Measurements from ENCODE around the gene PCYT2.

Gene PCYT2

DNA sequence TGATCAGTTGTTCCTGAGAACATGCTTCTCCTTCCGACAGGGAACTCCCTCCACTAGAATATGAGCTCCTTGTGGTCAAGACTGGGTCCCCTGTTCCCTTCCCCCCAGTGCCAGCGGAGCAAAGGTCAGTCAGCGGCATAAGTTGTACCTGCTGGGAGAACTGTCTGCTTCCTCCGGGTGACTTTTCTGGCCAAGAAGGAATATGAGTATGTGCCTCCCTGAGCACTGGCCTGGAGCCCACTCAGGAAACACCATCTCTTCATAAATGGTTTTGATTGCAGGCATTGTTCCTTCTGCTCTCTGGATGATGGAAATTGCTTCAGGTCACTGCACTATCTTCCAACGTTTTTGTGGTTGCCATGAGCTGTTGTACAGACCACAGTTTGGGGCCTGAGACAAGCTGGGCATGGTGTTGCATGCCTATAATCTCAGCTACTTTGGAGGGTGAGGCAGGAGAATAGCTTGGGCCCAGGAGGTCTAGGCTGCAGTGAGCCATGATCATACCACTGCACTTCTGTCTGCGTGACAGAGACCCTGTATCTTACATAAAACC lies 48.0 kb downstream of the PCYT2 start:
- DNase-seq (ENCODE audit: low spot score): no peak
- TF ChIP-seq, protein P1, sequence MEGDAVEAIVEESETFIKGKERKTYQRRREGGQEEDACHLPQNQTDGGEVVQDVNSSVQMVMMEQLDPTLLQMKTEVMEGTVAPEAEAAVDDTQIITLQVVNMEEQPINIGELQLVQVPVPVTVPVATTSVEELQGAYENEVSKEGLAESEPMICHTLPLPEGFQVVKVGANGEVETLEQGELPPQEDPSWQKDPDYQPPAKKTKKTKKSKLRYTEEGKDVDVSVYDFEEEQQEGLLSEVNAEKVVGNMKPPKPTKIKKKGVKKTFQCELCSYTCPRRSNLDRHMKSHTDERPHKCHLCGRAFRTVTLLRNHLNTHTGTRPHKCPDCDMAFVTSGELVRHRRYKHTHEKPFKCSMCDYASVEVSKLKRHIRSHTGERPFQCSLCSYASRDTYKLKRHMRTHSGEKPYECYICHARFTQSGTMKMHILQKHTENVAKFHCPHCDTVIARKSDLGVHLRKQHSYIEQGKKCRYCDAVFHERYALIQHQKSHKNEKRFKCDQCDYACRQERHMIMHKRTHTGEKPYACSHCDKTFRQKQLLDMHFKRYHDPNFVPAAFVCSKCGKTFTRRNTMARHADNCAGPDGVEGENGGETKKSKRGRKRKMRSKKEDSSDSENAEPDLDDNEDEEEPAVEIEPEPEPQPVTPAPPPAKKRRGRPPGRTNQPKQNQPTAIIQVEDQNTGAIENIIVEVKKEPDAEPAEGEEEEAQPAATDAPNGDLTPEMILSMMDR (IDR thresholded peaks at IDR 0.05; ENCODE audit: extremely low read depth, missing control alignments): no peak

DNA sequence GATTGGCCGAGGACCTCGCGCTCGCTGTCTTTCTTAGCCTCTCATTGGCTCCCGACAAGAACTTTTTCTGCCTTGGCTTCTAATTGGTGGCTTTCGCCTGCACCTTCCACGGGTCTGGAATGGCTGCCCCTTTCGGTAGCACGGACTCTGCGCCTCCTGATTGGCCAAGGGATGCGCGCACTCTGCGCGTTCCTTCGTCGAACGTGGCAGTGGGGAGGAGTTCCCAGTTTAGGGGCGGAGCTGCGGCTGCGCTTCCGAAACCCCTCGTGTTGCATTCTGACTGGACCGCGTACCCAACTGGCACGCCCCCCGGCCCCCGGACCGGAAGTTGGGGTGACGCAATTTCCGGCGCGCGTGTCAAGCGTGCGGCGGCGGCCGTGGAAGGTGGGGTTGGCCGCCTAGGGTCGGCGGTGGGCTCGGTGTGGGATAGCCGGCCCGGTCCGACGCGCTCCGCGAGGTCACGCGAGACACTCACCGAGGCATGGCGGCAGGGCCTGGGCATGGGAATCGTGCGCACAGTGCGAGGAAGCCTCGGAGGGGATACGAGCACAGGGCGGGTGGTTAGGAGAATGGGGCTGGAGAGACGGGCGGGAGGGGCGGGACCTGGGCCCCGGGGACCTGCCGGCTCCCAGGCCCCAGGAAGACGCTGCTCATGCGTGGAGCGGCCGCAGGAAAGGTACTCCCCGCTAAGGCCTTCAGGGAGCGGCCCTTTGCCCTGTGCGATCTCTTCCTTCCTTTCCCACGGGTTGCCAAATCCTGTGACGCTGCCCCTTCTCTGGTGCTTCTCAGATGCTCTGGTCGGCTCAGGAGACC lies 50.2 kb downstream of the PCYT2 start:
- TF ChIP-seq, protein P1 (IDR thresholded peaks at IDR 0.05; ENCODE audit: extremely low read depth, missing control alignments): no peak
- peak; percentile 100 for DNase-seq (ENCODE audit: low spot score)

DNA sequence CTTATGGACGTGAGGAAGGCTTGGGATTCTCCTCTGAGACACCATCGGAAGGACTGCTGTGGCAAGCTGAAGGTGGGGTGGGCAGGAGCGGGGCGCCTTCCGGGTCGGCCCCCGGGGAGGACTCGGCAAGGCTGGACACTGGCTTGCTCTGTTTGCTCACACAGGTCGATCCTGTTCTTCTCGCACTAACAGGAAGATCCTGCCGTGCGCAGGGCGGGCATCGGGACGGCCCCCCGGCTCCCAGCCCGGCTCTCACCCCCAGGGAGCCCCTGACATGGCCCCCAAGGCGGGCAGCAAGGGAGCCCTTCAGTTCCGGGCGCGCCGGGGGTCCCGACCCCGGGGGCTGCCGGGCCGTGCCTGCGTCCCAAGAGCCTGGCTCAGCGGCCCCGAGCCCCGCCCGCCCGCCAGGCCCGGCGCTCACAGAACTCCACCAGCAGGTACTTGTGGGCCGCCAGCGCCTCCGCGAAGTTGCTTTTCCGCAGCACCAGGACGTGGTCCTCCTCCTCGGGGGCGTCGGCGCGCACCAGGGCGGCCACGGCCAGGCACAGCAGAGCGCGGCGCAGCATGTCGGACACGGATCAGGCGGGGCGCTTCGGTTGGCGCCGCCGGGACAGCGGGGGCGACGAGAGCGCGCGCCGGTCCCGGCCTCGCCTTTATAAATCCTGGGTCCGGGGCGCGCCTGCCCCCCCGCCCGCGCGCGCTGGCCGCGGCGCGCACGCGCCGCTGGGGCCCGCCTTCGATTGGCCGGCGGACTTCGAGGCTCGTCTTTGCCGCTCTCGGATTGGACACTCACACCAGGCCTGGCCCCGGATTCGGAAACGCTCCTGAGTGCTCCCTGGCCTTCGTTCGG lies 51.1 kb downstream of the PCYT2 start, which contains the start of gene P4HB:
P4HB (minus strand) TSS at position 630 of the 850 bp plus-strand sequence; CDS start at position 566, 64 bp downstream.
- TF ChIP-seq, protein P1 (IDR thresholded peaks at IDR 0.05; ENCODE audit: extremely low read depth, missing control alignments): no peak
- no peak for DNase-seq (ENCODE audit: low spot score)

DNA sequence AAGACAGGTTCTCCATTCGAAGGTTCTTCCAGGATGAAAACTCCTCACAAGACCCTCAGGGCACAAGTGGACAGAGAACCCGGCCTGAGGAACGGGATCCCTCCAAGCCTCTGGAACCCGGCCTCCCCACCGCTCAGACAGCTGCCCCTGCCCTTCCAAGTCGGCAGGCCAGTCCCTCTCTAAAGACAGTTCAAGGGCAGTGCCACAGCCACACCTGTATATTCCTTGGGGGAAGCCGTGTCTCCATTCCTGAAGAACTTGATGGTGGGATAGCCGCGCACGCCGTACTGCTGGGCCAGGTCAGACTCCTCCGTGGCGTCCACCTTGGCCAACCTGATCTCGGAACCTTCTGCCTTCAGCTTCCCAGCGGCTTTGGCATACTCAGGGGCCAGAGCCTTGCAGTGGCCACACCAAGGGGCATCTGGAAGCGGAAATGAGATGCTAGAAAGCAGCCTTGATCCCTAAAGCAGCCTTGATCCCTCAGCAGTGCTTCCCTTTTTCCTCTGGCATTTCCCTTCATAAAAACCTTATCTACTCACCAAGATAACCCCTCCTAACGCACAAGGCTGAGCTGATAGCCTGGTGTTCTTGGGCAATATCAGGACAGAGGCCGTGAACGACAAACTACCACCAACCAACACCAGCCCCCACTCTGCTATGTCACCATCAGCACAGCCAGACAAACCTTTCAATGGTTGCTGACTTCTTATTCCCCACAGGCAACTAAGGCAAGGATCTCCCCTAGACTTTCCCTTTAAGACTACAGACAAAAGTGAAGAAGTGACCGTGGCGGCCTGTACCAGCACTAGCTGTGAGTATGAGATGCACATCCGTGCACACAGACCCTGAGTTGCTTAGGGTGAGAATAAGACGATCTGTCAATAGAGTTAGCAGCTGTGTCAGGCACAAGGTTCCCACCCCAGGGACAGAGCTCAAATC lies 52.0 kb downstream of the PCYT2 start:
- TF ChIP-seq, protein P1 (IDR thresholded peaks at IDR 0.05; ENCODE audit: extremely low read depth, missing control alignments): no peak
- no peak for DNase-seq (ENCODE audit: low spot score)

DNA sequence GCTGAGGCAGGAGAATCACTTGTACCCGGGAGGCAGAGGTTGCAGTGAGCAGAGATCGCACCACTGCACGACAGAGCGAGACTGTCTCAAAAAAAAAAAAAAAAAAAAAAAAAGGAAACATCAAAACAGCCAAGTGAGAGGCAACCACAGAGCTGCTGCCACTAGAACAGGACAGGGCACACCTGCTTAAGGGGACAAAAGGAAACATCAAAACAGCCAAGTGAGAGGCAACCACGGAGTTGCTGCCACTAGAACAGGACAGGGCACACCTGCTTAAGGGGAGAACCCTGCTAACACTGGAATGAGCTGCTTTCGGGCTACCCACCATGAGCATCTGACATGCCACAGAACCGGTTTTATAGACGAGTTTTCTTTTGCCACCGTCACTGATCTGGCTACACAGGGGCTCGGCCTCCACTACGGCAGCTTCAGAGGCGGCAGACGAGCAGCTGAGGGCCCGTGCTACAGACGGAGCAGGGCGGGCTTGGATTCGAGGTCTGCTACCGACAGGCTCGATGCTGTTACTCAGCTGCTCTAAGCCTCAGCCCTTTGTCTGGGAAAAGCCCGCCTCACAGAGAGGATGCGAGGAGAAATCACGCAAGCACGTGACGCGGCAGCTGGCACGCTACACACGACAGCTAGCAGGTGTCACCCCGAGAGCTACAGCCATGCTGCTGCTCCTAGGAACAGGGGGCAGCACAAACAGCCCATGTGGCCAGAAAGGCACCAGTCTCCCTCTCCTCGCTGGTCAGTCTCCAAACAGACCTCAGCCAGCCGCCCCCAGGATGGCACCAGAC lies 52.8 kb downstream of the PCYT2 start:
- DNase-seq (ENCODE audit: low spot score): no peak
- TF ChIP-seq, protein P1 (IDR thresholded peaks at IDR 0.05; ENCODE audit: extremely low read depth, missing control alignments): no peak
